HG03521 (cell line): ENCODE data around the gene ANKRD27.
"Not testable (repeated sequence)": the region's sequence is repeated elsewhere in the genome, so short reads cannot be mapped to it uniquely, and the experiment has no call there.

ENCODE experiments used
- ATAC-seq: cut with Tn5 transposase; IDR thresholded peaks from one replicate; pipeline ENCODE4 v1.9.1; 2021; ENCODE audit warnings: mild to moderate bottlenecking, moderate library complexity; ENCODE audit not compliant: unreplicated experiment

Gene ANKRD27

GRCh38 chr19:32656379-32656778, 18.6 kb downstream of the ANKRD27 start:
- not testable (repeated sequence) for ATAC-seq

- no peak for ATAC-seq
Observed at GRCh38 chr19:32653599-32653915, 21.4 kb downstream of the ANKRD27 start.

DNA sequence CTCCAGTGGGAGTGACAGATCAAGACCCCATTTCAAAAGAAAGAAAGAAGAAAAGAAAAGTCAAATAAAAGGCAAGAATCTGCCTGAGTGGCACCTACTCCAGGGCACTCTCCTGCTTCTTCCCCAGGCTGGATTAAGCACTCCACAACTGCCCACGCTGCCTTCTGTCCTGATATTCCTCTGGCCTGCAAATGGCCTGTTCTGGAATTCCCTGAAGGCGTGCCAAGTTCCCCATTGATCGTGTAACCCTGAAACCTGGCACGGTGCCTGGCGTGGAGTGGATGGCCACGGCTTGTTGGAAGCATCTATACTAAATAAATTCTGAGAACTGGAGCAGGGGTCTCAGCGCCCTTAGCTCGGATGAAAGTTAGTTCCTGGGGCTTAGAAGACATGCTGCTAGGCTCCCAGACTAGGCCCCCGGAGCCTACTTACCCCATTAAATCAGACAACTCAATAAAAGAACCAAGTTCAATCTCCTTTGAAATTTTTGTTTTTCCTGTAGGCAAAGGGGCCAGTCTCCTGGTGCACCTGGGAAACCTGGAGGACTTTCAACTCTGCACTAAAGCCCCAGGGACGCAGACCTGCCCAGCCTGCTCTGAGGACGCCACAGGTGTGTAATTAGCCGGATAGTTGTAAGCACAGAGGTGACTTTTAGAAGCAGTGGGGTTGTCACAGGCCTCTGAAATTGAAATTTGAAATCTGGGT, 21.9 kb downstream of the ANKRD27 start:
- ATAC-seq = no peak

GRCh38 chr19:32652331-32652730, 22.6 kb downstream of the ANKRD27 start:
- not testable (repeated sequence) for ATAC-seq

- no peak for ATAC-seq
Observed at GRCh38 chr19:32651729-32652140, 23.2 kb downstream of the ANKRD27 start.

DNA sequence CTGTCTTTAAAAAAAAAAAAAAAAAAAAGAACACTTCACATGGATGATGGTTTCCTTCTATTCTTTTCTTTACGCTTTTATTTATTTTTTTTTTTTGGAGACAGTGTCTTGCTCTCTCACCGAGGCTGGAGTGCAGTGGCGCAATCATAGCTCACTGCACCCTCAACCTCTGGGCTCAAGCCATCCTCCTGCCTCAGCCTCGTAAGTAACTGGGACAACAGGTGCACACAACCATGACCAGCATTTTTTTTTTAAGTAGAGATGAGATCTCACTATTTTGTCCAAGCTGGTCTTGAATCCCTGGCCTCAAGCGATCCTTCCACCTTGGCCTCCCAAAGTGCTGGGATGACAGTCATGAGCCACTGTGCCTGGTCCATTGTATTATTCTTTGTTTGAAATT, 24.3 kb downstream of the ANKRD27 start:
- ATAC-seq = no peak

- ATAC-seq = no peak
Observed at GRCh38 chr19:32649751-32650150, 25.2 kb downstream of the ANKRD27 start.

DNA sequence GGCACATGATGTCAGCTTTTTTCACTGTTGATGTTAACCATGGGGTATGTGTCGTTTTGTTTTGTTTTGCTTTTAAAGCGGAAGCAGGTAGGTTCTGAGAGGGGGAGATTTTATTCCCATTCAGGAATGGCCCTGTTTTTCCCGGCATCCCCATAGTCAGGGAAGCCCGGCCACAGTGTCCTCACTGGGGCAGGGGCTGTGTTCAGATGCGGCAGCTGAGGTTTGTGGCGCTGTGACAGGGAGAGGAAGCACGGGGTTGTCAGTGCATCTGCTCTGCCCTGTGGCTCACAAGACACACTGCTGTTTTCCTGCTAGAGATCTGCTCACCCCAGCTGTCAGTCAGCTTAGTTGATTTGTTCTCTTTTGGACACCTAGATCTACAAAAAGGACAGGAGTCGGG, 27.6 kb downstream of the ANKRD27 start:
- no peak for ATAC-seq

- no peak for ATAC-seq
Observed at GRCh38 chr19:32646556-32646955, 28.4 kb downstream of the ANKRD27 start.

GRCh38 chr19:32642771-32643170, 32.2 kb downstream of the ANKRD27 start:
- no peak for ATAC-seq

GRCh38 chr19:32638625-32639024, 36.4 kb downstream of the ANKRD27 start:
- no peak for ATAC-seq

GRCh38 chr19:32637480-32637879, 37.5 kb downstream of the ANKRD27 start:
- ATAC-seq = no peak

- ATAC-seq = no peak
Observed at GRCh38 chr19:32631381-32631780, 43.6 kb downstream of the ANKRD27 start.

DNA sequence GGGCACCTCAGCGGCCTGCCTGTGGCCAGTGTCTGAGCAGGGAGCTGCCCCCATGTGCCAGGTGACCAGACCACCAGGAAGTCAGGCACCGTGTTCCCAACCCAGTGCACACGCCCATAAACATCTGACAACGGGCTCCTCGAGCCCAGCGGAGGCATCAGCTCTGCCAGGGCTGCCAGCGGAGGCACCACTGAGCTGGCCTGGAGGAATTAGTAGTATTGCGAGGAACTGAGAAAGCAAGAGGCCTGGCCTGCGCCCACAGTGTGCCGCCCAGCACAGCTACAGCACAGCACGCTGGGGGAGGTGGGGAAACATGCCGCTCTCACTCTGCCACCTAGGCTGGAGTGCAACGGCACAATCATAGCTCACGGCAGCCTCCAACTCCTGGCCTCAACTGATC, 44.6 kb downstream of the ANKRD27 start:
- no peak for ATAC-seq

DNA sequence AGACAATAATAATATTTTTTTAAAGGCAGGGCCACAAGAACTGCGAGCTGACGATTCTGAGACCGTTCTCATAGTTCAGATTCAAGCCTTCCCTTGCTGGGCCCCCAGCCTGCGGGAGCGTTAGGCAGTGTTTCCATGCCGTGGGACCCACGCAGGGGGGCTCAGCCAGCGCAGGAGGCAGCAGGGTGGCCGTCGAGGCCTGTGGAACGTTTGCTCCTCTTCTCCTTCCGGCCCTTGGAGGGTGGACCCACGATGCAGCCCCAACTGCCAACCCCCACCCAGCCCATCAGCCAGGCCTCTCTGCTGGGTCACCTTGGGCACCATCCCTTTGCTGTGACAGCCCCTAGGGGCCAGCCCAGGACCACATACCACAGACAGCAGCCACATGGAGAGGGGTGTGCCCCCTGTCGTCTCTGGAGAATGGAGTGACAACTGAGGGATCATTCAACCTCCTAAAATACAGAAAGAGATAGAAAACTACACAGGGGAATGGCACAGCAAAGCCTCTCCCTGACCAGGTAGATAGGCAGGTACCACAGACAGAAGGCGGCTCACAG, 47.2 kb downstream of the ANKRD27 start:
- no peak for ATAC-seq

DNA sequence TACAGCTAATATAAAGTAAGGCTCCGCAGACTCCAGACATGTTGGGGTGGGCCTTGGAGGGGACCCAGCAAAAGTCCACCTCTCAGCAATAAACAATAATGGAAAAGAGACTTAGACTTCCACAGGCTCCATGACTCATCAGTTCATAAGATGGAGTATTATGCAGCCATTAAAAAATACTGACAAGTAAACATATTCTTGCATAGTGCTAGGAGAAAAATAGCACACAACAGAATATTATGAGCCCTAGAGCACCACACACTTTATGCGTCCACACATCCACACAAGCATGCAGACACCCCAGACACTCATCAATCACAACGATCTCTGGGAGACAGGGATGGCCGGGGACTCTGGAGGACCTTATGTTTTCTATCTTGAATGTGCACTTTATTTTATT, 48.0 kb downstream of the ANKRD27 start:
- no peak for ATAC-seq

DNA sequence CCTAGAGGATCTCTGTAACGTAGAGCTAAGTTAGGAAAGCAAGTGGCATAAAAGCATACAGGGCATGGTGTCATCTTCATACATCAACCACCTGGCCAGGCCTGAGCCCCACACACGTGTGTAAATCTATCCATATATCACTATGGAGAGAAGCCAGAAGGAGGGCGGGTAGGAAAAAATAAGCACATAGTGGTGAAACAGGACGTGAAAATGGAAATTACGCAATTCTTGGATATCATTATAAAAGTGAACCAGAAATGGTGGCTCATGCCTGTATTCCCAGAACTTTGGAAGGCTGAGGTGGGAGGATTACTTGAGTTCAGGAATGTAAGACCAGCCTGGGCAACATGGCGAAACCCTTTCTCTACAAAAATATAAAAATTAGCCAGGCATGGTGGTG, 50.6 kb downstream of the ANKRD27 start:
- ATAC-seq = no peak

DNA sequence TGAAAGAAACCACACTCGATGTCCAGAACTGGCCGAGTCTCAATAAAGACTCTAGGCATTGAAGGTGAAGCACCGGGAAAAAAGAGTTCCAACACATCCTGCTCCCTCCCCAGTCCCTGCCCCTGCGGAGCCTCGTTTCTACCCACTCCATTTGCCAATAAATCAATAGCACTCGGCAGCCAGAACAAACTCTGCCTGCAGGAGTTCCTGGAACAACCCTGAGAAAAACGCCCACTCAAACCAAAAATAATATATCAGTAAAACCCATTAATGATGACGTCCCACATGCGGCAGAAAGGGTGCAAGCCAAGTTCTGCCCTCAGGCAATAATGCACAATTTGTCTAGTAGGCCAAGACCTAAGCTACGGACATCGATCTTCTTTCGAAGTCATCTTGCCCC, 53.0 kb downstream of the ANKRD27 start:
- no peak for ATAC-seq

GRCh38 chr19:32619051-32619685, 55.8 kb downstream of the ANKRD27 start:
- ATAC-seq = no peak

DNA sequence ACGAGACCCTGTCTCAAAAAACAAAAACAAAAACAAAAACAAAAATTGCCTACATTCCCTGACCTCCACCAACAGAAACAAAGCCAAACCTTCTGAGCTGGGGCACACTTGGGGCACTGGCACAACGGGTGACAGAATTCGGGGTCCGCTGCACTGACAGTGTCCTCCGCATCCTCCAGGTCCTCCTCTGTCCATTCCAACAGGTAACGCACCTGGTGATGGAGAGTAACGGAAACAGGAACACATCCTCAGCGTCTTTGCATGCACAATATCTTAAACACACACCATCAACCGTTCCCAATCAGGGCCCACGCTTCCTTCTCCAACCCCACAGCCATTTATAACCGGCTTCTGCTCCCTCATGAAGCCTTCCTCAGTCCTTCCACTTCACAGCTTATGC, 59.4 kb downstream of the ANKRD27 start:
- no peak for ATAC-seq

DNA sequence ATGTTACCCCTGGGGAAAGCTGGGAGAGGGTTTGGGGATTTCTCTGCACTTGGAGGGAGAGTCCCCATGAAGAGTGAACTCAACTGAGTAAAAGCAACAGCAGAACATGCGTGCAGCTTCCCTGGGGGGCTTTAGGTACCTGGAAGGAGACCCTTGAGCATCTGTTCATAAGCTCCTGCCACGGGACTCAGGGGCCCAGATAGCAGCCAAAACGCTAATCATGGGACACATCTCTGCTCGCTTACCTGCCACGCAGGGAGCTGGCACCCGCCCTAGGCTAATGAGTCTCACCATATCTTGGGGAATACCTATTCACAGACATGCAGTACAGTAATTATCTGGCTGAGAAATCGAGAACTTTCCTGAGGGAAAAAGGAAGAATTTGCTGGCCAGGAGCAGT, 60.1 kb downstream of the ANKRD27 start:
- no peak for ATAC-seq

GRCh38 chr19:32613008-32613407, 62.0 kb downstream of the ANKRD27 start:
- ATAC-seq = no peak

GRCh38 chr19:32611161-32611560, 63.8 kb downstream of the ANKRD27 start:
- no peak for ATAC-seq
